Smooth muscle cell (in vitro differentiated cells): ENCODE results near the gene PPARG. TPM values are rescaled to one million over a fixed set of nuclear protein-coding genes. Genes with fewer than 3 reads are reported as not detected.

ENCODE experiments used
- DNase-seq: peaks from one replicate; lab custom pipeline; 2025; ENCODE audit not compliant: unreplicated experiment; lab: John Stamatoyannopoulos, UW
- H2AFZ ChIP-seq: fragments of 200-600 bp; sonication (generic); 2 replicates; pipeline ENCODE4 v1.6.0; 2016; ENCODE audit warnings: antibody characterized with exemption, low read depth, mild to moderate bottlenecking
- H3F3A ChIP-seq: fragments of 200-600 bp; sonication (generic); 2 replicates; pipeline ENCODE4 v1.6.0; 2017; ENCODE audit warnings: antibody characterized with exemption, low read depth
- H3K27ac ChIP-seq: fragments of 200-600 bp; sonication (generic); 2 replicates; pipeline ENCODE4 v1.5.1; 2016; ENCODE audit warnings: low read depth, mild to moderate bottlenecking
- H3K27me3 ChIP-seq: fragments of 200-600 bp; sonication (generic); 2 replicates; pipeline ENCODE4 v1.6.1; 2016; ENCODE audit warnings: low read depth, mild to moderate bottlenecking
- H3K36me3 ChIP-seq: fragments of 200-600 bp; sonication (generic); 2 replicates; pipeline ENCODE4 v1.5.1; 2016; ENCODE audit warnings: low read depth
- H3K4me1 ChIP-seq: fragments of 200-600 bp; sonication (generic); 2 replicates; pipeline ENCODE4 v1.5.1; 2016; ENCODE audit warnings: low read depth
- H3K4me2 ChIP-seq: fragments of 200-600 bp; sonication (generic); 2 replicates; pipeline ENCODE4 v1.6.0; 2016; ENCODE audit warnings: mild to moderate bottlenecking
- H3K4me3 ChIP-seq: fragments of 200-600 bp; sonication (generic); 2 replicates; pipeline ENCODE4 v1.5.1; 2016; ENCODE audit warnings: mild to moderate bottlenecking
- H3K79me2 ChIP-seq: fragments of 200-600 bp; sonication (generic); 2 replicates; pipeline ENCODE4 v1.6.0; 2016; ENCODE audit warnings: low read depth, mild to moderate bottlenecking
- H3K9ac ChIP-seq: fragments of 200-600 bp; sonication (generic); 2 replicates; pipeline ENCODE4 v1.6.0; 2016; ENCODE audit warnings: low read depth
- H3K9me3 ChIP-seq: fragments of 200-600 bp; sonication (generic); replicated peaks from 2 replicates; pipeline ENCODE4 v1.5.1; 2016; ENCODE audit warnings: low read depth
- H4K20me1 ChIP-seq: fragments of 200-600 bp; sonication (generic); 2 replicates; pipeline ENCODE4 v1.6.0; 2016; ENCODE audit warnings: low read depth
- CTCF ChIP-seq: fragments of 200-600 bp; sonication (generic); IDR thresholded peaks from 2 replicates; pipeline ENCODE4 v1.5.1; 2017; ENCODE audit warnings: borderline replicate concordance, mild to moderate bottlenecking, antibody characterized with exemption; ENCODE audit not compliant: insufficient read depth, poor library complexity, severe bottlenecking
- WGBS: methylation state at CpG from one replicate; pipeline ENCODE4 v1.1.7; 2016; ENCODE audit warnings: low lambda C conversion rate; 5-methylcytosine and 5-hydroxymethylcytosine counted together
- polyA plus RNA-seq: library from polyadenylated mRNA; unstranded; fragments of >200 nt; fragmentation: Nextera tagmentation; extraction: Ambion mirVana; gene quantifications from 2 replicates; pipeline ENCODE4 v1.2.1, GENCODE V29; 2016
- total RNA-seq: library from RNA; depleted of rRNA; stranded (reverse); fragments of >200 nt; gene quantifications from 2 replicates; pipeline ENCODE4 v1.2.3, GENCODE V29; 2014

Gene PPARG
- total and polyA plus RNA-seq, 2 experiments from 2014 or later: 1.5 to 8.5 TPM

DNA sequence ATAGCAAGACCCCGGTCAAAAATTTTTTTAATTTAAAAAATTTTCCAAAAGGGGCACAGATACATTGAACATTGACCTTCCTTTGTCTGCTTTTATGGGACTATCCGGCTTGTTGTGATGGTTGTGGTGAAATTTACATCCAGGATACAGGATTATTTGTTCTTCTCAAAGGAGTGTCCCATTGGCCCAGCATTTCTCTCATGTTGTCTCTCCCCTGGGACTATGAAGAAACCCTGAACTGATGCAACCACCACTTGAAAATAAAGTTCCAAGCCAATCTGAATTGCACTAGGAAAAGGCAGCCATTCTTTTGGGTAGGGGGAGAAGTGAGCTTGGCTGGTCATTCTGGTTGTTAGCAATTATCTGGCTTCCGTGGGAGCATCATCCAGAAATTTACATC is 58.4 kb downstream of the PPARG start:
- Histone ChIP-seq H3F3A (no peaks in the 10 kb centered on the region), H3K9me3 (no peaks in the 10 kb centered on the region), H3K27me3 (peaks cover 14% of the 10 kb centered on the region), H4K20me1 (no peaks in the 10 kb centered on the region), H3K4me3 (no peak overlapping the region), H3K4me1 (no peaks in the 10 kb centered on the region), H3K4me2 (no peak overlapping the region), H3K36me3 (no peaks in the 10 kb centered on the region), H3K27ac (no peak overlapping the region), H2AFZ (no peak overlapping the region), H3K79me2 (no peaks in the 10 kb centered on the region), H3K9ac (no peak overlapping the region)
- 94% methylated on average over 3 of the region's 3 CpGs for whole genome bisulfite sequencing
- no peak for TF ChIP-seq CTCF
- no peak for DNase-seq

DNA sequence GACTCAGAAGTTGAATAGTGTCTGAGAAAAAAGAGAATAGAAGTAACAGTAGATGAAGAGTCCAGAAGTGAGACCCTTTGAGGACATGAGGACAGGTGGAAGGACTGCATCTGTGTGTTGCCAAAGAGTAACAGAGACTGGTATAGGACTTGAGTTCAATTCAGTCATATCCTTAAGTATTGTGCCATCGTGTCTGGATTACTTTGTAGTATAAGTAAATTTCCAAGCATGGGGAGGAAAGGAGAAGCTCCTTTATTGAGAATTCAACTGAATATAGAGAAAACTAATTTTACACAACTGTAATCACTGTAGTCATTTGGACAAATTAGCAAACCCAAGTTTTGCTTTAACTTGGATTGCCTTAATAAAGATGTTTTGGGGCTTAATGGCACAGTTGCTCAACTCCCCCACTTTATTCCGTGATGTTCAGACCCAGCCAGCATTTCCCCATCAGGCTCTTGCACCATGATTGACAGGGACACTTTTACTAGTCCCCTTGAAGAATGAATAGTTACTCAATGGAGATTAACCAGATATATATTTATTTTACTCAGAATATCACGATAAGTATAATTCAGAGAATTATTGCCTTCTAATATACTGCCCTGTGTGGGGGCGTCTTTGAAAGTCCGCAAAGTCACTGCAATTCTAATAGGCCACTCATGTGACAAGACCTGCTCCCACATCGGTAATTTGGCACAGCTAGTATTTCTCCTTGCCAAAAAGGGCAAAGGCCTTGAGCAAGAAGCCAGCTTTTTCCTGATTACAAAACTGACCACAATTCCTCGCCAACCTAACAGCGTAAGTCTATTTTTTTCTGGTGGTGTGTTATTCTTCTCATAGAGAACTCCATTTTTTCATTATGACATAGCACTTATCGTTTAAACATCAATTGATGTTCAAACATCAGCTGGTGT is 61.3 kb downstream of the PPARG start:
- no peak overlapping the region for H3K4me2 ChIP-seq
- no peaks in the 10 kb centered on the region for H3K79me2 ChIP-seq
- TF ChIP-seq CTCF: no peak
- H4K20me1 ChIP-seq: no peaks in the 10 kb centered on the region
- H3K9ac ChIP-seq: no peak overlapping the region
- no peaks in the 10 kb centered on the region for H3K9me3 ChIP-seq
- no peak overlapping the region for H3K4me3 ChIP-seq
- no peaks in the 10 kb centered on the region for H3K4me1 ChIP-seq
- H3F3A ChIP-seq: no peaks in the 10 kb centered on the region
- H2AFZ ChIP-seq: no peak overlapping the region
- H3K36me3 ChIP-seq: no peaks in the 10 kb centered on the region
- DNase-seq: no peak
- H3K27me3 ChIP-seq: peaks cover 18% of the 10 kb centered on the region
- H3K27ac ChIP-seq: no peak overlapping the region
- WGBS: 94% methylated on average over 9 of the region's 9 CpGs

DNA sequence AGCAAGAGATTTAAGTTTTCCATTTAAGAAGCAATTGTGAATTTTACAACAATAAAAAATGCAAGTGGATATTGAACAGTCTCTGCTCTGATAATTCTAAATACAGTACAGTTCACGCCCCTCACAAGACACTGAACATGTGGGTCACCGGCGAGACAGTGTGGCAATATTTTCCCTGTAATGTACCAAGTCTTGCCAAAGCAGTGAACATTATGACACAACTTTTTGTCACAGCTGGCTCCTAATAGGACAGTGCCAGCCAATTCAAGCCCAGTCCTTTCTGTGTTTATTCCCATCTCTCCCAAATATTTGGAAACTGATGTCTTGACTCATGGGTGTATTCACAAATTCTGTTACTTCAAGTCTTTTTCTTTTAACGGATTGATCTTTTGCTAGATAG is 62.3 kb downstream of the PPARG start:
- Histone ChIP-seq H2AFZ (no peak overlapping the region), H3K9ac (no peak overlapping the region), H3K27ac (no peak overlapping the region), H3K9me3 (no peaks in the 10 kb centered on the region), H3K4me1 (no peaks in the 10 kb centered on the region), H3K36me3 (no peaks in the 10 kb centered on the region), H3K79me2 (no peaks in the 10 kb centered on the region), H3K4me2 (no peak overlapping the region), H3K4me3 (no peak overlapping the region), H3K27me3 (peaks cover 18% of the 10 kb centered on the region), H4K20me1 (no peaks in the 10 kb centered on the region), H3F3A (no peaks in the 10 kb centered on the region)
- DNase-seq: no peak
- 90% methylated on average over 4 of the region's 4 CpGs for WGBS
- TF ChIP-seq CTCF: no peak

- H3K9ac ChIP-seq: no peak overlapping the region
- no peaks in the 10 kb centered on the region for H3K36me3 ChIP-seq
- H2AFZ ChIP-seq: no peak overlapping the region
- no peaks in the 10 kb centered on the region for H3K9me3 ChIP-seq
- H3K27me3 ChIP-seq: peaks cover 18% of the 10 kb centered on the region
- WGBS: 84% methylated on average over 2 of the region's 2 CpGs
- TF ChIP-seq CTCF: no peak
- H3K4me3 ChIP-seq: no peak overlapping the region
- H3K27ac ChIP-seq: no peak overlapping the region
- no peaks in the 10 kb centered on the region for H3K79me2 ChIP-seq
- no peaks in the 10 kb centered on the region for H3K4me1 ChIP-seq
- no peak for DNase-seq
- no peaks in the 10 kb centered on the region for H3F3A ChIP-seq
- H4K20me1 ChIP-seq: no peaks in the 10 kb centered on the region
- H3K4me2 ChIP-seq: no peak overlapping the region
Measured at GRCh38 chr3:12352253-12352652, 63.4 kb downstream of the PPARG start.
